Right ventricle myocardium superior (tissue), 1 donor: ENCODE data around the gene CD4. TPM values are rescaled to one million over a fixed set of nuclear protein-coding genes. Genes with fewer than 3 reads are reported as not detected.
"Not testable (repeated sequence)": the region's sequence is repeated elsewhere in the genome, so short reads cannot be mapped to it uniquely, and the experiment has no call there.

Source experiments
- ATAC-seq: fragments of 200-7000 bp; cut with Tn5 transposase; one replicate; pipeline ENCODE4 v1.9.1; 2020; ENCODE audit warnings: mild to moderate bottlenecking; ENCODE audit not compliant: poor library complexity
- DNase-seq: peaks from one replicate; pipeline ENCODE4 v3.0.0-alpha.2; 2020
- intact Hi-C: fragments of 100-400 bp; cut with DNase I; formaldehyde crosslinking; loops from one replicate; pipeline ENCODE4 v1.11.2; 2022
- total RNA-seq: library from RNA; stranded (reverse); fragmentation: NEBNext Ultra II Directional; extraction: Animal tissue kit (Norgen Biotek cat#: 25700); gene quantifications from one replicate; pipeline ENCODE4 v1.2.1, GENCODE V29; 2021
- donor health status: DM: no; HTN: yes; CAD: no; lungs with severe emphysema.

The CD4 gene
- total RNA-seq, 1 donor from 2014 or later = 10.4 TPM

DNA sequence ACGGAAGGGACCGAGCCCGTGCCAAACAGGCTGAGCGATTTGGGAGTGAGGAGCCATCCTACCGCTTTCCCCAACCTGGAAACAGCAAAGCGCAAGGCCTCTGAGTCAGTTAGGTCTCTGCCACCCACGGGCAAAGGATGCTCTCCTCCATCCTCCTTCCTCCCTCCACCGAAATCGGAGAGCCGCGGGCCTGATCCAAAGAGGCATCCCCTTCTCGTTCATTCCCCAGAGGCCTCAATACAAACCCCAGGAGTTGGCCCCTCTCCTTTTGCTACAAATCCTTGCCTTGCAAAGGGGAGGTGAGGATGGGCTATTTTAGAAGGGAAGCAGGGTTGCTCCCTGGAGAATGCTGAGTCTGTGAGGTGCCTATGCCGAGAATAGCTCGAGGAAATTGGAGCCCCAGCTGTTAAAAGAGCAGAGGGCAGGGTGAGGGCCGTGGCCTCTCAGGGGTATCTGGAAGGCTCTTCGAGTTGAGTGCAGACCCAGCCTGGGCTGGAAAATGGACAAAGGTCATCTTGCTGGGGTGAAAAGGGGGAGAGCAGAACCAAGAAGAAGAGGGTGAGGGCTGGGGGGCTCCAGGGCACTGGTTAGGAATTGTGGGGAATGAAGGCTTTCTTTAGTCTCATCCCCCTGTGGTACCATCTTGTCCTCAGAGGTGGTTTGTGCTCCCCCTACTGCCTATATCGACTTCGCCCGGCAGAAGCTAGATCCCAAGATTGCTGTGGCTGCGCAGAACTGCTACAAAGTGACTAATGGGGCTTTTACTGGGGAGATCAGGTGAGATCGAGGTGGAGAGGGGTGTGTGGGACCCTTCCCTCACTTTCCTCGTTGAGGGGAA, 79.1 kb downstream of the CD4 start:
- intact Hi-C loops = no loop called here
- DNase-seq (no peak), ATAC-seq (no peak)

DNA sequence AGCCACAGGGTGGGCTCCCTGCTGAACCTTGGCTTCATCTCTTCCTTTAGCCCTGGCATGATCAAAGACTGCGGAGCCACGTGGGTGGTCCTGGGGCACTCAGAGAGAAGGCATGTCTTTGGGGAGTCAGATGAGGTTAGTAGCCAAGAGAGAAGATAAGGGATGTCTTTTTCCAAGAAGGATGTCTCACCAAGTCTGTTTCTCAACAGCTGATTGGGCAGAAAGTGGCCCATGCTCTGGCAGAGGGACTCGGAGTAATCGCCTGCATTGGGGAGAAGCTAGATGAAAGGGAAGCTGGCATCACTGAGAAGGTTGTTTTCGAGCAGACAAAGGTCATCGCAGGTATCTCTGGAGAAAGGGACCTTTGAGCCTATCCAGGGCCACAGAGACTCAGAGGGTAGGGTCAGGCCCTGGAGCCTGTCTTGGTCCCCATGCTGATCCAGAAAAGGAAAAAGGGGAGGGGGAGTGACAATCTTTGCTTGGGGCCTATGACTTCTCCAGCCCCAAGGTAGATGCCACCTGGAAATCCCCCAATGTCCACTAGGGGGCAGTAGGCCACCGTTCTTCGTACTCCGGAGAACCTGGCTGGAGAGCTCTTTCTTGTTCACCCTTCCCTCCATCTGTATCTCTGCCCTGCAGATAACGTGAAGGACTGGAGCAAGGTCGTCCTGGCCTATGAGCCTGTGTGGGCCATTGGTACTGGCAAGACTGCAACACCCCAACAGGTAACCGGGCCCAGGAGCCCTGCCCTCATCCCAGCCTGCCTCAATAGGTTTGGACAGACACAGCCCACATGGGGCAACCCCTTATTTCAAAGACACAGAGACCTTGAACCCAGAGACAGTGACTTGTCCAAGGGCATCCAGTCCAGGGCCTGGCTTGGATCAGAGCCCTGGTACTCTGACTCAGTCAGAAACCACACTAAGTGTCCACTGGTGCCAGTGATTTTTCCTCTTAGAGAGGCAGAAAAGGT, 80.0 kb downstream of the CD4 start:
- peak; percentile 4 for ATAC-seq
- DNase-seq = peak; percentile 78
- intact Hi-C loops = no loop called here

DNA sequence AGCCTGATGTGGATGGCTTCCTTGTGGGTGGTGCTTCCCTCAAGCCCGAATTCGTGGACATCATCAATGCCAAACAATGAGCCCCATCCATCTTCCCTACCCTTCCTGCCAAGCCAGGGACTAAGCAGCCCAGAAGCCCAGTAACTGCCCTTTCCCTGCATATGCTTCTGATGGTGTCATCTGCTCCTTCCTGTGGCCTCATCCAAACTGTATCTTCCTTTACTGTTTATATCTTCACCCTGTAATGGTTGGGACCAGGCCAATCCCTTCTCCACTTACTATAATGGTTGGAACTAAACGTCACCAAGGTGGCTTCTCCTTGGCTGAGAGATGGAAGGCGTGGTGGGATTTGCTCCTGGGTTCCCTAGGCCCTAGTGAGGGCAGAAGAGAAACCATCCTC, 81.0 kb downstream of the CD4 start:
- intact Hi-C loops = not testable (repeated sequence)

More for the DNA sequence above, 81.0 kb downstream of the CD4 start:
- ATAC-seq, DNase-seq: not testable (repeated sequence)

Other genes with a start within 250 kb of the CD4 start
- 14.1 TPM for gene IFFO1, start 233.5 kb upstream of the CD4 start, total RNA-seq
- 14.8 TPM for gene NOP2, start 221.2 kb upstream of the CD4 start, total RNA-seq
- 142 TPM for gene CHD4, start 182.1 kb upstream of the CD4 start, total RNA-seq
- 7.3 TPM for gene LPAR5, start 153.6 kb upstream of the CD4 start, total RNA-seq
- gene ACRBP, start 142.1 kb upstream of the CD4 start, total RNA-seq = 0.51 TPM
- 25.3 TPM for gene ING4, start 126.4 kb upstream of the CD4 start, total RNA-seq
- gene ZNF384, start 100.2 kb upstream of the CD4 start, total RNA-seq = 23.0 TPM
- 0.35 TPM for gene PIANP, start 88.7 kb upstream of the CD4 start, total RNA-seq
- gene COPS7A, start 65.5 kb upstream of the CD4 start, total RNA-seq = 70.4 TPM
- gene MLF2, start 36.4 kb upstream of the CD4 start, total RNA-seq = 153 TPM
- 108 TPM for gene PTMS, start 23.2 kb upstream of the CD4 start, total RNA-seq
- 0.22 TPM for gene LAG3, start 17.0 kb upstream of the CD4 start, total RNA-seq
- 4.4 TPM for gene GPR162, start 32.3 kb downstream of the CD4 start, total RNA-seq
- 10.0 TPM for gene P3H3, start 38.9 kb downstream of the CD4 start, total RNA-seq
- gene GNB3, start 51.4 kb downstream of the CD4 start, total RNA-seq = 2.9 TPM
- 1.3 TPM for gene CDCA3, start 61.8 kb downstream of the CD4 start, total RNA-seq
- gene USP5, start 62.6 kb downstream of the CD4 start, total RNA-seq = 63.0 TPM
- 804 TPM for gene TPI1, start 78.0 kb downstream of the CD4 start, total RNA-seq
- gene SPSB2, start 83.8 kb downstream of the CD4 start, total RNA-seq = 3.2 TPM
- 8.2 TPM for gene LRRC23, start 115.3 kb downstream of the CD4 start, total RNA-seq
- 7.4 TPM for gene ENO2, start 125.1 kb downstream of the CD4 start, total RNA-seq
- gene ATN1, start 138.4 kb downstream of the CD4 start, total RNA-seq = 69.7 TPM
- not detected for gene RNU7-1, start 154.3 kb downstream of the CD4 start, total RNA-seq
- gene C12orf57, start 154.5 kb downstream of the CD4 start, total RNA-seq = 251 TPM
- 7.2 TPM for gene PTPN6, start 161.8 kb downstream of the CD4 start, total RNA-seq
- 136 TPM for gene PHB2, start 181.1 kb downstream of the CD4 start, total RNA-seq
- 39.0 TPM for gene EMG1, start 181.4 kb downstream of the CD4 start, total RNA-seq
- gene LPCAT3, start 228.9 kb downstream of the CD4 start, total RNA-seq = 48.7 TPM